Measurements from ENCODE around the gene CBX3. TPM values are rescaled to one million over a fixed set of nuclear protein-coding genes. Genes with fewer than 3 reads are reported as not detected.

Gene CBX3
- total and polyA plus RNA-seq, 2 of the 8 experiments (the other 6 are each of a cell fraction or from before 2014, with no cell fraction given): 71.3 to 258 TPM

DNA sequence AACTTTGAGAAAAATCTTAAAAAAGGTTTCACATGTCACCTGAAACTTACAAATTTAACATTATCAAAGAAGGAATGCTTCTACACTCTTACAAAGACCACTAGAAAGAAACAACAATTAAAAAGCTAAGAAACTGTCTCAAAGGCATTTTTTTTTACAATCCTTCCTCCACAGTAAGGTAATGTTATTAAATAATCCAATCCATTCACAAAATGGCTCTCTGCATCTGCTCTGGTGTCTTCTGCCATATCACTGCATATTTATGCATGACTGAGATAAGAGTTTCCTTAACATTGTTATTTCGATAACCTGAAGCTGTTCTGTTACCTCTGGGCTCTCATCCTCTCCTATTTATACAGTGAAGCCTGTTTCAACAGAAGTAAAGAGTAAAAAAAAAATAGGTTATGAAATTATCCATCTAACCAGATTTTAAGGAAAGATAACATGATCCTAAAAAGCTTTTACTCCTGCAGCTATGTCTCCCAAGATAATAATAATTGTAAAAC is 9.5 kb upstream of the CBX3 start:
- DNase-seq (ENCODE audit: low read depth in 1 of 2, low spot score in 2 of 2): no peak
- no peak overlapping the region for H2BK20ac ChIP-seq (ENCODE audit: low read length)
- no peak overlapping the region for H4K91ac ChIP-seq (replicated peaks; ENCODE audit: insufficient read length, low read length)
- no peak overlapping the region for H3K14ac ChIP-seq (ENCODE audit: insufficient read length)
- H3K4me1 ChIP-seq (replicated peaks in 1 of 4; ENCODE audit: control insufficient read depth in 3 of 4, insufficient read depth in 4 of 4, low read length in 3 of 4): peaks cover 0 to 3% (median 0%) of the 10 kb centered on the region in 4 experiments; a peak in 3 of 7 replicates
- peaks cover 8 to 54% of the 10 kb centered on the region in 2 experiments; a peak in 3 of 4 replicates for H3K79me2 ChIP-seq (ENCODE audit: control insufficient read depth in 1 of 2, insufficient read depth in 2 of 2, low read length in 2 of 2)
- no peak overlapping the region for H3K27ac ChIP-seq (ENCODE audit: low read depth, low read length)
- CTCF ChIA-PET (ENCODE audit: partially characterized antibody): interaction anchor here (0.7 to 4.7 kb wide), 7 partner anchors 11 to 298 kb away, joined by 3 to 21 read pairs (median 4); no protein-coding TSS in a partner anchor
- peaks cover 31 to 33% of the 10 kb centered on the region in 2 experiments for H4K20me1 ChIP-seq (replicated peaks in 1 of 2; ENCODE audit: control insufficient read depth in 1 of 2, insufficient read depth in 2 of 2, low read length in 2 of 2)
- no peak overlapping the region for H2BK5ac ChIP-seq (ENCODE audit: low read depth, low read length)
- H3K4ac ChIP-seq (replicated peaks; ENCODE audit: insufficient read length, low read depth, low read length): no peak overlapping the region
- H2AFZ ChIP-seq (ENCODE audit: low read length): no peak overlapping the region
- 95% methylated on average over 1 of the region's 1 CpG; no CpG with 5 or more reads in 1 of the 2 experiments for WGBS, 2 experiments (ENCODE audit: extremely low coverage in 1 of 2, insufficient coverage in 1 of 2, insufficient read length in 1 of 2, insufficient replicate concordance in 2 of 2, low coverage in 1 of 2, low lambda C conversion rate in 2 of 2, missing lambda C conversion rate in 1 of 2)
- no peak overlapping the region for H3K9ac ChIP-seq (replicated peaks in 1 of 4; ENCODE audit: extremely low read depth in 1 of 4, low read depth in 3 of 4, low read length in 3 of 4)
- peak overlapping the region; percentile 79; the same call in 1 of the 2 replicates for H4K8ac ChIP-seq (ENCODE audit: extremely low read depth, insufficient read depth, low read length)
- FAIRE-seq: no peak
- no peak overlapping the region for H3K23ac ChIP-seq (ENCODE audit: insufficient read length)
- no peak overlapping the region for H2BK12ac ChIP-seq (ENCODE audit: low read depth, low read length)
- POLR2A ChIA-PET (ENCODE audit: partially characterized antibody): interaction anchor here (0.6 to 17.3 kb wide), 29 partner anchors 5 to 1383 kb away, joined by 3 to 578 read pairs (median 4); partner anchors contain the start of genes CBX3, HNRNPA2B1 and NFE2L3
- no peaks in the 10 kb centered on the region for H3K27me3 ChIP-seq (replicated peaks in 1 of 4; ENCODE audit: control insufficient read depth in 3 of 4, extremely low read depth in 1 of 4, insufficient read depth in 3 of 4, low read length in 3 of 4)
- H3K9me3 ChIP-seq (ENCODE audit: insufficient read depth in 2 of 2, low read depth in 1 of 2, low read length in 1 of 2): no peaks in the 10 kb centered on the region
- no peak overlapping the region for H2BK120ac ChIP-seq (replicated peaks; ENCODE audit: low read depth, low read length)
- no peaks in the 10 kb centered on the region; the same call in 1 of the 2 replicates for H3K23me2 ChIP-seq (ENCODE audit: low read depth, low read length)
- H4K5ac ChIP-seq (ENCODE audit: insufficient read length, low read depth, low read length): no peak overlapping the region
- H3K36me3 ChIP-seq (ENCODE audit: control insufficient read depth in 2 of 4, insufficient read depth in 4 of 4, low read length in 3 of 4): peaks cover 61 to 90% (median 82%) of the 10 kb centered on the region in 4 experiments
- no peaks in the 10 kb centered on the region for H3K79me1 ChIP-seq (ENCODE audit: low read depth, low read length)
- no peak overlapping the region for H3K56ac ChIP-seq (replicated peaks; ENCODE audit: insufficient read length, low read depth, low read length)
- no peak overlapping the region for H3K4me3 ChIP-seq (ENCODE audit: extremely low read depth in 1 of 4, insufficient read depth in 2 of 4, low read depth in 3 of 4, low read length in 4 of 4)
- no peak overlapping the region for H2AK5ac ChIP-seq (ENCODE audit: low read depth, low read length)
- H3K4me2 ChIP-seq (ENCODE audit: insufficient read depth in 1 of 2, low read depth in 2 of 2, low read length in 2 of 2): no peak overlapping the region
- H2BK15ac ChIP-seq (ENCODE audit: low read length): no peak overlapping the region
- no peak overlapping the region for H3K18ac ChIP-seq (ENCODE audit: extremely low read depth, low read length)
- TF ChIP-seq CREB1 (IDR thresholded peaks at IDR 0.05): no peak
- TF ChIP-seq SIX5 (IDR thresholded peaks at IDR 0.05; ENCODE audit: low read depth, low read length): peak; percentile 3; the same call in 1 of the 2 replicates
- no peak for TF ChIP-seq RFX5 (IDR thresholded peaks at IDR 0.05; ENCODE audit: borderline replicate concordance, low read depth, low read length)
- no peak for TF ChIP-seq TBP (IDR thresholded peaks at IDR 0.05; ENCODE audit: low read depth, low read length)
- no peak for TF ChIP-seq CEBPB (IDR thresholded peaks at IDR 0.05; ENCODE audit: low read depth, low read length)
- TF ChIP-seq, protein P1, sequence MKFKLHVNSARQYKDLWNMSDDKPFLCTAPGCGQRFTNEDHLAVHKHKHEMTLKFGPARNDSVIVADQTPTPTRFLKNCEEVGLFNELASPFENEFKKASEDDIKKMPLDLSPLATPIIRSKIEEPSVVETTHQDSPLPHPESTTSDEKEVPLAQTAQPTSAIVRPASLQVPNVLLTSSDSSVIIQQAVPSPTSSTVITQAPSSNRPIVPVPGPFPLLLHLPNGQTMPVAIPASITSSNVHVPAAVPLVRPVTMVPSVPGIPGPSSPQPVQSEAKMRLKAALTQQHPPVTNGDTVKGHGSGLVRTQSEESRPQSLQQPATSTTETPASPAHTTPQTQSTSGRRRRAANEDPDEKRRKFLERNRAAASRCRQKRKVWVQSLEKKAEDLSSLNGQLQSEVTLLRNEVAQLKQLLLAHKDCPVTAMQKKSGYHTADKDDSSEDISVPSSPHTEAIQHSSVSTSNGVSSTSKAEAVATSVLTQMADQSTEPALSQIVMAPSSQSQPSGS (IDR thresholded peaks at IDR 0.05; ENCODE audit: low read length): no peak

All from H1 (cell line).